Uterus (tissue), 4 donors: ENCODE measurements around the gene GATB. TPM values are rescaled to one million over a fixed set of nuclear protein-coding genes. Genes with fewer than 3 reads are reported as not detected.

Experiments used
- DNase-seq, 2 donors: peaks; one replicate each; pipeline ENCODE4 v3.0.0-alpha.2; 2019 to 2020
- H3K27ac ChIP-seq, 2 donors: fragments of 200-600 bp; sonication (generic); 1 replicate in 1 of 2; 2 replicates in 1 of 2; pipeline ENCODE4 v1.5.1; 2016 to 2018
- H3K27me3 ChIP-seq, 2 donors: fragments of 200-600 bp; sonication (generic); one replicate each; pipeline ENCODE4 v1.5.1; 2018 to 2019; ENCODE audit warnings: control low read depth in 1 of 2
- H3K36me3 ChIP-seq, 2 donors: fragments of 200-600 bp; sonication (generic); one replicate each; pipeline ENCODE4 v1.5.1; 2019; ENCODE audit warnings: control low read depth in 1 of 2
- H3K4me1 ChIP-seq, 2 donors: fragments of 200-600 bp; sonication (generic); one replicate each; pipeline ENCODE4 v1.5.1; 2018 to 2019; ENCODE audit warnings: control low read depth in 1 of 2
- H3K4me3 ChIP-seq, 2 donors: fragments of 200-600 bp; sonication (generic); 1 replicate in 1 of 2; 2 replicates in 1 of 2; pipeline ENCODE4 v1.5.1; 2018 to 2019; ENCODE audit warnings: mild to moderate bottlenecking in 1 of 2
- H3K9me3 ChIP-seq, 2 donors: fragments of 200-600 bp; sonication (generic); one replicate each; pipeline ENCODE4 v1.5.1; 2019; ENCODE audit warnings: control low read depth in 1 of 2
- POLR2A ChIP-seq, 2 donors: fragments of 450-650 bp; IDR thresholded peaks; one replicate each; pipeline ENCODE4 v1.6.1; 2016; ENCODE audit warnings: antibody characterized with exemption in 2 of 2, mild to moderate bottlenecking in 1 of 2, moderate library complexity in 1 of 2
- intact Hi-C: fragments of 100-400 bp; cut with DNase I; formaldehyde crosslinking; loops from one replicate; pipeline ENCODE4 v1.15.1; 2023; ENCODE audit warnings: low total_unique reads
- total RNA-seq, 4 donors: library from RNA; depleted of rRNA in 3 of 4; stranded (reverse); fragments of >200 nt in 3 of 4; gene quantifications; one replicate each; pipeline versions ENCODE4 v1.1.0 to v1.2.4, GENCODE V29; 2014 to 2023
- TF ChIP-seq, protein P1 (sequence below), 4 experiments: fragments of 200-600 bp in 2 of 4; fragments of 450-650 bp in 2 of 4; sonication (generic) in 2 of 4; IDR thresholded peaks; one replicate each; pipeline ENCODE4 v1.5.1; 2016 to 2019; ENCODE audit warnings: antibody characterized with exemption in 4 of 4, mild to moderate bottlenecking in 2 of 4, moderate library complexity in 1 of 4
- donor health status: DM: yes; HTN: yes; CAD: no.

Gene GATB
- total RNA-seq, 4 donors from 2014 or later = 2.8 to 31.5 (median 12.4) TPM

DNA sequence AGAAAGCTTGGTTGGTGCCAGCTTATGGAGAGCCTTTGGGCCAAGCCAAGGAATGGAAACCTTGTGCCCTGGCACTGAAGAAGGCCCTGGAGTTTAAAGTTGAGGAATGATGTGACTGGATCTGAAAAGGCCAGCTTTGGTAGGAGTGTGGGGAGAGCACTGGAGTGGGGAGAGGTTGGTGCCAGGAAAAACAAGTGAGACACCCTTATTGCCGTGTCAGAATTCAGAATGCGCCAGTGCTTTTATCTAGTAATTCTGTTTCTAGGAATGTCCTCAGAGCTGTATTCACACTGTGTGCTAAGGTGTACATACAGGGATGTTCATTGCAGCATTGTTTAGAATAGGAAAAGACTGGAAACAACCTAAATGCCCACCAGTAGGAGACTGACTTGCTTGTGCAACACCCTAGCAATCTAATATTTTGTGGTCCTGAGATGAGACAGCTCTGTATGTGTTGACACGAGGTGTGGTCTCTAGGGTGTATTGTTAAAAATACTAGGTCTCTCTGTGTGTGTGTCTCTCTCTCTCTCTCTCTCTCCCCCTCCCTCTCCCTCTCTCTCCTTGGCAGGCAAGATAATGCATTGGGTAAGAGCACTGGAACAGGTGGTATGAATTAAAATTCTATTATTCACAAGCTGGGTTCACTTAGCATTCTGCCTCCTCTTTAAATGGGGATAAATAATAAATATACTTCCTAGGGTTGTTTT, 107.8 kb downstream of the GATB start:
- DNase-seq = peak in 1 of 2 donors; percentile 48
- TF ChIP-seq POLR2A (IDR thresholded peaks at IDR 0.05) = no peak
- H3K36me3 ChIP-seq = no peaks in the 10 kb centered on the region

DNA sequence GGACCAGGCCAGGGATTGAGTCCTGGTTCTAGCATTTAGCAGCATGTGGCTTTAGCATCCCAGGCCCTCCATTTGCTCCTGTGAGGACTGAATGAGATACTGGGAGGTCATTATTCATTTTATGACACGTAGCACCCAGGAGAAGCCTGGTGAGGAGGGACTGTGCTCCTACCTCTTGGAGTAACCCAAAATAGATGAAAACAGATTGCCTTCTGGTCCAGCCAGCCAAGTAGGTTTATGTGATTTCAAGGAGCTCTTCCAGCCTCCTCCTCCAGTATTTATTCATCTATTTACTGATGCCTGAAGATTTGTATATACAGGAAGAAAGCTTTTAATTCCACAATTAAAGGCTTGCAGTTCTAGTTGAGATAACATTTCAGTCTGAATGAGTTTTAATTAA, 109.3 kb downstream of the GATB start:
- Histone ChIP-seq H3K4me3 (no peak overlapping the region), H3K36me3 (no peaks in the 10 kb centered on the region), H3K27me3 (no peaks in the 10 kb centered on the region), H3K4me1 (no peaks in the 10 kb centered on the region), H3K9me3 (no peaks in the 10 kb centered on the region), H3K27ac (no peak overlapping the region)
- TF ChIP-seq, protein P1, sequence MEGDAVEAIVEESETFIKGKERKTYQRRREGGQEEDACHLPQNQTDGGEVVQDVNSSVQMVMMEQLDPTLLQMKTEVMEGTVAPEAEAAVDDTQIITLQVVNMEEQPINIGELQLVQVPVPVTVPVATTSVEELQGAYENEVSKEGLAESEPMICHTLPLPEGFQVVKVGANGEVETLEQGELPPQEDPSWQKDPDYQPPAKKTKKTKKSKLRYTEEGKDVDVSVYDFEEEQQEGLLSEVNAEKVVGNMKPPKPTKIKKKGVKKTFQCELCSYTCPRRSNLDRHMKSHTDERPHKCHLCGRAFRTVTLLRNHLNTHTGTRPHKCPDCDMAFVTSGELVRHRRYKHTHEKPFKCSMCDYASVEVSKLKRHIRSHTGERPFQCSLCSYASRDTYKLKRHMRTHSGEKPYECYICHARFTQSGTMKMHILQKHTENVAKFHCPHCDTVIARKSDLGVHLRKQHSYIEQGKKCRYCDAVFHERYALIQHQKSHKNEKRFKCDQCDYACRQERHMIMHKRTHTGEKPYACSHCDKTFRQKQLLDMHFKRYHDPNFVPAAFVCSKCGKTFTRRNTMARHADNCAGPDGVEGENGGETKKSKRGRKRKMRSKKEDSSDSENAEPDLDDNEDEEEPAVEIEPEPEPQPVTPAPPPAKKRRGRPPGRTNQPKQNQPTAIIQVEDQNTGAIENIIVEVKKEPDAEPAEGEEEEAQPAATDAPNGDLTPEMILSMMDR (IDR thresholded peaks at IDR 0.05) = no peak
- TF ChIP-seq POLR2A (IDR thresholded peaks at IDR 0.05) = no peak
- intact Hi-C loops = no loop called here
- DNase-seq = no peak

More for the DNA sequence above, 107.8 kb downstream of the GATB start:
- Histone ChIP-seq H3K27me3 (no peaks in the 10 kb centered on the region), H3K4me1 (no peaks in the 10 kb centered on the region), H3K27ac (no peak overlapping the region), H3K9me3 (no peaks in the 10 kb centered on the region), H3K4me3 (no peak overlapping the region)
- intact Hi-C loops = no loop called here

DNA sequence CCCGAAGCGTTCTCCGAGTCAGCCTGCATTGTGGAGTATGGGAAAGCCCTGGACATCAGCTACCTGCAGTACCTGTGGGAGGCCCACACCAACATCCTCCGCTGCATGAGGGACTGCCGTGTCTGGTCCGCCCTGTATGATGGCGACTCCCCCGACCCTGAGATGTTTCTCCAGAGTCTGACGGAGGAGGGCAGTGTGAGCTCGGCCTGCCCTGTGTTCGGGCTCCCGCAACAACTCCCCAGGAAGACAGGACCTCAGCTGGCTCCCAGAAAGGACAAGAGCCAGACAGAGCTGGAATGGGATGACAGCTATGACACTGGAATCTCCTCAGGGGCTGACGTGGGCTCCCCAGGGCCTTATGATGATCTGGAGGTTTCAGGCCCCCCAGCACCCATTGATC, 111.3 kb downstream of the GATB start:
- H3K9me3 ChIP-seq = no peaks in the 10 kb centered on the region
- intact Hi-C loops = no loop called here
- DNase-seq = no peak
- H3K36me3 ChIP-seq = no peaks in the 10 kb centered on the region
- H3K4me1 ChIP-seq = no peaks in the 10 kb centered on the region
- no peak overlapping the region for H3K4me3 ChIP-seq
- H3K27me3 ChIP-seq = no peaks in the 10 kb centered on the region
- no peak overlapping the region for H3K27ac ChIP-seq
- TF ChIP-seq, protein P1 (IDR thresholded peaks at IDR 0.05) = no peak
- no peak for TF ChIP-seq POLR2A (IDR thresholded peaks at IDR 0.05)

DNA sequence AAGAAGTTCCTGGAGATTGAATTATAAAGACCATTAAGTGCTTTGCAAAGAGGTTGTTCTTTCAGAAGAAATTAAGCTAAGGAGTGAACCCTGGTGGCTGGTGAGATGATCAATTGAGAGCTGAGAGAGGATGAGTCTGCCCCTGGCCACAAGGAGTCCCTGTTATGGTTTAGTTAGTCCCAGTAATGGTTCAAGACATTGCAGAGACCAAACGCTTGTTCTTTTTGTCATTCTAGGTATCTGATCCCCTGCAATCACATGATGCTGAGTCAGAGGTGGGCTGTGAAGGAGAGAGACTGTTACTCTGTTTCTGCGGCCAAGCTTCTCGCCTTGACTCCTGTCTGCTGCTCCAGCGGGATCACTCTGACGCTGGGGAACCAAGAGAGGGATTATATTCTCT, 114.5 kb downstream of the GATB start:
- Histone ChIP-seq H3K4me1 (no peaks in the 10 kb centered on the region), H3K27me3 (no peaks in the 10 kb centered on the region), H3K27ac (no peak overlapping the region), H3K9me3 (no peaks in the 10 kb centered on the region), H3K36me3 (no peaks in the 10 kb centered on the region), H3K4me3 (no peak overlapping the region)
- TF ChIP-seq, protein P1 (IDR thresholded peaks at IDR 0.05) = no peak
- no peak for TF ChIP-seq POLR2A (IDR thresholded peaks at IDR 0.05)
- no peak for DNase-seq
- intact Hi-C loops = no loop called here

DNA sequence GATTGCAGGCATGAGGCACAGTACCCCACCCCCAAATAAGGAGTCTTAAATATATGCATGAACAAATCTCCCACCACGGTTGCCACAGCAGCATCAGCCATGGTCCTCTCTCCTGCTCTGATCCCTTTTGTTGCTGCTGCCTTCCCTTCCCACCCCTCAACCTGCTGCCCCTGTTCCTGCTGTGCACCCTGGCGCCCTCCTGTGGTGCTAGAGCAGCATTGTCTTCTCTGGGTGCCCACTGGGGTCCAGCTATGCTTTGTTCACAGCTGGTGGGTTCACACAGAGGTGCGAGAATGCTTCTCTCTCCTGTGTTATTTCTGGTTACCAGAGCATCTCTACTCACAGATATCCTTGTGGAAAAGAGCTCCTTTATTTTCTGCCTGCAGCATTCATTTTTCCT, 116.2 kb downstream of the GATB start:
- intact Hi-C loops = no loop called here
- Histone ChIP-seq H3K27ac (no peak overlapping the region), H3K27me3 (no peaks in the 10 kb centered on the region), H3K36me3 (no peaks in the 10 kb centered on the region), H3K4me3 (no peak overlapping the region), H3K4me1 (no peaks in the 10 kb centered on the region), H3K9me3 (no peaks in the 10 kb centered on the region)
- DNase-seq = no peak
- TF ChIP-seq, protein P1 (IDR thresholded peaks at IDR 0.05) = peak in 1 of 4 experiments; percentile 15
- no peak for TF ChIP-seq POLR2A (IDR thresholded peaks at IDR 0.05)
